DMS153 treated with DMSO at 0.1 percent for 48 hours (cell line): ENCODE data around the gene ZNF772.
"Not testable (repeated sequence)": the region's sequence is repeated elsewhere in the genome, so short reads cannot be mapped to it uniquely, and the experiment has no call there.

Source experiments
- DNase-seq: peaks from one replicate; lab custom pipeline; 2025; ENCODE audit not compliant: unreplicated experiment; lab: John Stamatoyannopoulos, UW

ZNF772 gene

GRCh38 chr19:57477191-57478008 lies at the start of gene ZNF772:
Gene ZNF772 (minus strand): TSS chr19:57477566. CDS start chr19:57477309, 257 bp downstream.
- DNase-seq = peak; percentile 75

- not testable (repeated sequence) for DNase-seq
Observed at GRCh38 chr19:57518021-57518420, 40.7 kb upstream of the ZNF772 start.

GRCh38 chr19:57515255-57515654 lies 37.9 kb upstream of the ZNF772 start:
- DNase-seq = no peak

- DNase-seq = no peak
Observed at GRCh38 chr19:57512845-57513244, 35.5 kb upstream of the ZNF772 start.

GRCh38 chr19:57511484-57511883 lies 34.1 kb upstream of the ZNF772 start:
- no peak for DNase-seq

GRCh38 chr19:57506163-57506562 lies 28.8 kb upstream of the ZNF772 start:
- no peak for DNase-seq

GRCh38 chr19:57500400-57500799 lies 23.0 kb upstream of the ZNF772 start:
- not testable (repeated sequence) for DNase-seq

GRCh38 chr19:57499680-57500395 lies 22.5 kb upstream of the ZNF772 start, which contains the start of gene ZNF773:
Gene ZNF773 (plus strand): TSS chr19:57499938. CDS start chr19:57500081, 143 bp downstream.
- peak; percentile 37 for DNase-seq

GRCh38 chr19:57499332-57499679 lies 21.9 kb upstream of the ZNF772 start:
- DNase-seq = not testable (repeated sequence)

GRCh38 chr19:57488299-57488644 lies 10.9 kb upstream of the ZNF772 start:
- not testable (repeated sequence) for DNase-seq

- DNase-seq = peak; percentile 11
Observed at GRCh38 chr19:57487477-57488298, 10.3 kb upstream of the ZNF772 start, which contains the start of gene ZNF419. Gene ZNF419 (plus strand): TSS chr19:57487750. CDS start chr19:57487951, 201 bp downstream.

GRCh38 chr19:57473646-57474045 lies 3.7 kb downstream of the ZNF772 start:
- no peak for DNase-seq

- DNase-seq = no peak
Observed at GRCh38 chr19:57466489-57466888, 10.9 kb downstream of the ZNF772 start.

GRCh38 chr19:57465680-57466381 lies 11.5 kb downstream of the ZNF772 start:
- no peak for DNase-seq

- no peak for DNase-seq
Observed at GRCh38 chr19:57452307-57452706, 25.1 kb downstream of the ZNF772 start.

- DNase-seq = no peak
Observed at GRCh38 chr19:57443121-57443696, 34.2 kb downstream of the ZNF772 start.

GRCh38 chr19:57441979-57442752 lies 35.2 kb downstream of the ZNF772 start:
- DNase-seq = no peak

- no peak for DNase-seq
Observed at GRCh38 chr19:57438925-57439324, 38.4 kb downstream of the ZNF772 start.

GRCh38 chr19:57437931-57438330 lies 39.4 kb downstream of the ZNF772 start:
- DNase-seq = no peak

- no peak for DNase-seq
Observed at GRCh38 chr19:57436417-57436816, 40.9 kb downstream of the ZNF772 start.
